ENCODE data around the gene FTCD.
"Not testable (repeated sequence)": the region's sequence is repeated elsewhere in the genome, so short reads cannot be mapped to it uniquely, and the experiment has no call there.

The FTCD gene

GRCh38 chr21:46155514-46156377 lies at the start of gene FTCD:
Gene FTCD, minus strand, starts transcription at chr21:46155579. Its CDS starts 56 bp downstream, at chr21:46155523.
- DNase-seq (ENCODE audit: insufficient read length, low spot score) (no peak), FAIRE-seq (no peak)

- DNase-seq (ENCODE audit: insufficient read length, low spot score): no peak
- no peak for FAIRE-seq
These were observed 49.8 kb upstream of the FTCD start for GRCh38 chr21:46205166-46205565.

GRCh38 chr21:46203203-46203600 lies 47.8 kb upstream of the FTCD start:
- FAIRE-seq: no peak
- no peak for DNase-seq (ENCODE audit: insufficient read length, low spot score)

GRCh38 chr21:46202592-46203202 lies 47.3 kb upstream of the FTCD start:
- no peak for FAIRE-seq

GRCh38 chr21:46200877-46201803 lies 45.8 kb upstream of the FTCD start:
- FAIRE-seq; DNase-seq (ENCODE audit: insufficient read length, low spot score): not testable (repeated sequence)

More at GRCh38 chr21:46202592-46203202, 47.3 kb upstream of the FTCD start:
- DNase-seq (ENCODE audit: insufficient read length, low spot score): no peak

GRCh38 chr21:46199436-46200373 lies 44.3 kb upstream of the FTCD start:
- FAIRE-seq (no peak), DNase-seq (ENCODE audit: insufficient read length, low spot score) (no peak)

- no peak for FAIRE-seq
- no peak for DNase-seq (ENCODE audit: insufficient read length, low spot score)
These were observed 41.4 kb upstream of the FTCD start for GRCh38 chr21:46196733-46197132.

- FAIRE-seq (no peak), DNase-seq (ENCODE audit: insufficient read length, low spot score) (no peak)
These were observed 40.3 kb upstream of the FTCD start for GRCh38 chr21:46195595-46196195.

GRCh38 chr21:46194374-46195334 lies 39.3 kb upstream of the FTCD start:
- DNase-seq (ENCODE audit: insufficient read length, low spot score) (no peak), FAIRE-seq (no peak)

- DNase-seq (ENCODE audit: insufficient read length, low spot score) (no peak), FAIRE-seq (no peak)
These were observed 38.5 kb upstream of the FTCD start for GRCh38 chr21:46193829-46194373.

GRCh38 chr21:46191686-46192575 lies 36.6 kb upstream of the FTCD start:
- DNase-seq (ENCODE audit: insufficient read length, low spot score): no peak
- FAIRE-seq: no peak

GRCh38 chr21:46191257-46191685 lies 35.9 kb upstream of the FTCD start:
- FAIRE-seq (no peak), DNase-seq (ENCODE audit: insufficient read length, low spot score) (no peak)

- FAIRE-seq (no peak), DNase-seq (ENCODE audit: insufficient read length, low spot score) (no peak)
These were observed 35.2 kb upstream of the FTCD start for GRCh38 chr21:46190491-46191131.

- FAIRE-seq (no peak), DNase-seq (ENCODE audit: insufficient read length, low spot score) (no peak)
These were observed 34.6 kb upstream of the FTCD start for GRCh38 chr21:46189959-46190490.

GRCh38 chr21:46189213-46189958 lies 34.0 kb upstream of the FTCD start:
- DNase-seq (ENCODE audit: insufficient read length, low spot score) (no peak), FAIRE-seq (no peak)
